ENCODE results near the gene NRARP. TPM values are rescaled to one million over a fixed set of nuclear protein-coding genes. Genes with fewer than 3 reads are reported as not detected.

NRARP gene
- total RNA-seq, 1 experiment from 2014 or later = 7.4 TPM

GRCh38 chr9:137307255-137308056 lies 5.4 kb upstream of the NRARP start:
- ChIA-PET POLR2A (ENCODE audit: low non-redundant PET) (no interaction called here), CTCF (no interaction called here)
- no peaks in the 10 kb centered on the region for H3K27me3 ChIP-seq (replicated peaks; ENCODE audit: insufficient read depth, low read depth, low read length, poor library complexity)
- TF ChIP-seq CTCF (conservative IDR thresholded peaks at IDR 0.05; ENCODE audit: low read depth, low read length) = no peak
- TF ChIP-seq EZH2 (IDR thresholded peaks at IDR 0.05; ENCODE audit: borderline replicate concordance, low read depth, low read length, poor library complexity, severe bottlenecking) = no peak
- no peak overlapping the region for H3K27ac ChIP-seq (ENCODE audit: low read depth, low read length, poor library complexity, severe bottlenecking)
- H3K9me3 ChIP-seq (ENCODE audit: low read depth, low read length, poor library complexity, severe bottlenecking) = no peaks in the 10 kb centered on the region
- BruUV-seq (replicated peaks) = no TSS peak
- no peaks in the 10 kb centered on the region for H3K36me3 ChIP-seq (ENCODE audit: insufficient read depth, low read length, poor library complexity, severe bottlenecking)
- peaks cover 40% of the 10 kb centered on the region for H3K4me1 ChIP-seq (ENCODE audit: insufficient read depth, low read length, poor library complexity, severe bottlenecking)
- no peak for DNase-seq (ENCODE audit: low spot score)
- intact Hi-C loops (cut with micrococcal nuclease; ENCODE audit: unreplicated experiment) = no loop called here
- no peak overlapping the region for H3K4me3 ChIP-seq (ENCODE audit: low read depth, low read length, poor library complexity, severe bottlenecking)

GRCh38 chr9:137306850-137307254 lies 4.8 kb upstream of the NRARP start:
- ChIA-PET POLR2A (ENCODE audit: low non-redundant PET) (no interaction called here), CTCF (no interaction called here)
- no peak overlapping the region for H3K4me3 ChIP-seq (ENCODE audit: low read depth, low read length, poor library complexity, severe bottlenecking)
- no peak for TF ChIP-seq CTCF (conservative IDR thresholded peaks at IDR 0.05; ENCODE audit: low read depth, low read length)
- no peak for TF ChIP-seq EZH2 (IDR thresholded peaks at IDR 0.05; ENCODE audit: borderline replicate concordance, low read depth, low read length, poor library complexity, severe bottlenecking)
- no peaks in the 10 kb centered on the region for H3K36me3 ChIP-seq (ENCODE audit: insufficient read depth, low read length, poor library complexity, severe bottlenecking)
- H3K27me3 ChIP-seq (replicated peaks; ENCODE audit: insufficient read depth, low read depth, low read length, poor library complexity) = no peaks in the 10 kb centered on the region
- no peaks in the 10 kb centered on the region for H3K9me3 ChIP-seq (ENCODE audit: low read depth, low read length, poor library complexity, severe bottlenecking)
- peaks cover 41% of the 10 kb centered on the region for H3K4me1 ChIP-seq (ENCODE audit: insufficient read depth, low read length, poor library complexity, severe bottlenecking)
- no peak for DNase-seq (ENCODE audit: low spot score)
- no peak overlapping the region for H3K27ac ChIP-seq (ENCODE audit: low read depth, low read length, poor library complexity, severe bottlenecking)
- intact Hi-C loops (cut with micrococcal nuclease; ENCODE audit: unreplicated experiment) = no loop called here
- BruUV-seq (replicated peaks) = no TSS peak

GRCh38 chr9:137306066-137306849 lies 4.2 kb upstream of the NRARP start:
- BruUV-seq (replicated peaks) = no TSS peak
- ChIA-PET POLR2A (ENCODE audit: low non-redundant PET) (no interaction called here), CTCF (no interaction called here)
- peak overlapping the region; percentile 53 for H3K27ac ChIP-seq (ENCODE audit: low read depth, low read length, poor library complexity, severe bottlenecking)
- H3K4me1 ChIP-seq (ENCODE audit: insufficient read depth, low read length, poor library complexity, severe bottlenecking) = peaks cover 41% of the 10 kb centered on the region
- TF ChIP-seq CTCF (conservative IDR thresholded peaks at IDR 0.05; ENCODE audit: low read depth, low read length) = no peak
- TF ChIP-seq EZH2 (IDR thresholded peaks at IDR 0.05; ENCODE audit: borderline replicate concordance, low read depth, low read length, poor library complexity, severe bottlenecking) = no peak
- no peaks in the 10 kb centered on the region for H3K27me3 ChIP-seq (replicated peaks; ENCODE audit: insufficient read depth, low read depth, low read length, poor library complexity)
- DNase-seq (ENCODE audit: low spot score) = no peak
- intact Hi-C loops (cut with micrococcal nuclease; ENCODE audit: unreplicated experiment) = no loop called here
- H3K9me3 ChIP-seq (ENCODE audit: low read depth, low read length, poor library complexity, severe bottlenecking) = no peaks in the 10 kb centered on the region
- no peak overlapping the region for H3K4me3 ChIP-seq (ENCODE audit: low read depth, low read length, poor library complexity, severe bottlenecking)
- H3K36me3 ChIP-seq (ENCODE audit: insufficient read depth, low read length, poor library complexity, severe bottlenecking) = no peaks in the 10 kb centered on the region
